OCI-LY3 (cell line): ENCODE results near the gene HSPA12A.

ENCODE experiments used
- CTCF ChIP-seq: fragments of 200-600, 300-600 bp; sonication (generic); IDR thresholded peaks from 2 replicates; pipeline ENCODE4 v1.5.1; 2014; ENCODE audit warnings: antibody characterized with exemption, low read length, low read depth
- EZH2phosphoT487 ChIP-seq: fragments of 200-600 bp; shearing (Covaris generic); IDR thresholded peaks from 2 replicates; pipeline ENCODE4 v1.6.1; 2018; ENCODE audit warnings: antibody characterized with exemption, mixed run types, low read depth

- no peak for TF ChIP-seq CTCF
- no peak for TF ChIP-seq EZH2phosphoT487
Observed at GRCh38 chr10:116633216-116633600, 109.2 kb downstream of the HSPA12A start.
